ENCODE data around the gene HSD17B2.

HSD17B2 gene

GRCh38 chr16:82020051-82020450 lies 15.0 kb upstream of the HSD17B2 start:
- no peak for DNase-seq

DNA sequence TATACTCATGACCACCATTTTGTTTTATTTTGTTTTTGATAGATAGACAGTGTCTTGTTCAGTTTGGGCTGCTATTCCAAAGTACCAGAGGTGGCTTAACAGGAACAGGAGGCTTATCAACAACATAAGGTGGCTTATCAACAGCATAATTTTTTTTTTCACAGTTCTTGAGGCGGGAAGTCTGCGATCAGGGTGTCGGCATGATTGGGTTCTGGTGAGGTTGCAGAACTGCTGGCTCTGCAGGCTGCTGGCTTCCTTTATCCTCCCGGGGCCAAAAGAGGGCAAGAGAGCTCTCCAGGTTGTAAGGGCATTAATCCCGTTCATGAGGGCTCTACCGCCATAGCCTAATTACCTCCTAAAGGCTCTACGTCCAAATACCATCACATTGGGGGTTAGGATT lies 11.8 kb upstream of the HSD17B2 start:
- DNase-seq: no peak

GRCh38 chr16:82024316-82024715 lies 10.7 kb upstream of the HSD17B2 start:
- DNase-seq: no peak

- DNase-seq: no peak
Measured at GRCh38 chr16:82024883-82025282, 10.2 kb upstream of the HSD17B2 start.

GRCh38 chr16:82027629-82028064 lies 7.4 kb upstream of the HSD17B2 start:
- no peak for DNase-seq

DNA sequence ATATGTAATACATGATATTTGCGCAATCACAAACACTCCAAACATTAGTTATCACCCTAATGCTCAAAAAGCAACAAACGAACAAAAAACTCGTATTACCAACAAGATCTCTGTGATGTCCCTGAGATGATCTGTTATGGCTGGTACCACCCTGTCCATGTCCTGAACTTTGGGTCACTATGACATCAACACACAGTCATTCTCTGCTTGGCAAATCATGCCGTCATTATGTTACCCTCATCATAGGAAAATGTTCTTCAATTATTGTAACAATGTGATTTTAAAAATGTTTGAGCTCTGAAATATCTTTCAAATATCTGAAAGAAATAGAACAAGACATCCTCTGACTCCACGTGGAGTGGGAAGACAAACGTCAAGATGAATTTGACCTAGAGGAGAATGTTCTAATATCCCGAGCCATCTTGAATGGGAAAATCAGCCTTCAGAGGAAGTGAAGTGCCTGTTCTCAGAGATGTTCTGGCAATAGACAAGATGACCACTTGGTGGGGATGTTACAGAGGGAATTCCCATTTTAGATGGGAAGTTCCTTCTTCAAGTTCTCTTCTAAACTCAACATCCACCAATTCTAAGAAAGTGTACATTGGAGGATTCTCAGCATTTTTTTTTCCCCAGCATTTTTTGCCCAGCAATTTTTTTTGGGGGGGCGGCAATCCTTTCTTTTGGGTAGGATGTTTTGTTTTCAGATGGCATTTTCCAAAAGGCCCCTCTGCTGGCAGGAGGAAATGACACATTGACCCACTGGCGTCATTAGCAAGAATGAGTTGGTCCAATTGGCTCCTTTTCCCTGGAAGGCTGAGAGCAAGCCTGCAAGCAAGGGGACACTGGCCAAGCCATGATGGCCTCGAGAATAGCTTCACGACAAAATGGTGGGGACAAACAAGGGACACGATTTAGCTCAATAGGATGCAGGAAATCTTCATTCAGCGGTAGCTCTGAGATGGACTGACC lies 3.7 kb upstream of the HSD17B2 start:
- no peak for DNase-seq

- no peak for DNase-seq
Measured at GRCh38 chr16:82033006-82033405, 2.0 kb upstream of the HSD17B2 start.

DNA sequence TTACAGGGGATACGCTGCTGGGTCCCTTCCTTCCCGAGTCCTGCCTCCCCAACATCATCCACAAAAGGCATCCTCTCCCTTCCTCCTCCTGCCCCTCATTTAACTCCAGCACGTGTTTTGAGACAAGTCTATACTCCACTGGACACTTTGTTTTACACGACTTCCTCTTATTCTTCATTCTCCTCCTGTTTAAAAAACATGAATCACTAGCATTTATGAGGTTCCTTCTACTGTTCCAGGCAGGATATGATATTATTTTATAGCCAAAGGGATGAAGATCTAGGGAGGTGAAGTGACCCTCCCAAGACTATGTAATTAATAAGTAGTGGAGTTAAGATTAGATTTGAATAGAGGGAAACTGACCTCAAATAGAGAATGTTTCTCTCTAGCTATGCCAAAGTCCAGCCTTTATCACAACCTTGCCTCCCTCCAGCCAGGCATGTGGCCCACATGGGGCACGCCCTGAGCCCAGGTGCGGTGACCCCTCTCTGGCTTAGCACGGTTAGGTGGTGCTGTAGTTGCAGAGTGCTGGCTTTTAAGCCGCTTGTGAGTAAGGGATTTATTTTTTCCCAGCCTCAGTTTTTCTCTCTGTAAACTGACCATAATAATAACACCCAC lies 1.3 kb upstream of the HSD17B2 start:
- no peak for DNase-seq

DNA sequence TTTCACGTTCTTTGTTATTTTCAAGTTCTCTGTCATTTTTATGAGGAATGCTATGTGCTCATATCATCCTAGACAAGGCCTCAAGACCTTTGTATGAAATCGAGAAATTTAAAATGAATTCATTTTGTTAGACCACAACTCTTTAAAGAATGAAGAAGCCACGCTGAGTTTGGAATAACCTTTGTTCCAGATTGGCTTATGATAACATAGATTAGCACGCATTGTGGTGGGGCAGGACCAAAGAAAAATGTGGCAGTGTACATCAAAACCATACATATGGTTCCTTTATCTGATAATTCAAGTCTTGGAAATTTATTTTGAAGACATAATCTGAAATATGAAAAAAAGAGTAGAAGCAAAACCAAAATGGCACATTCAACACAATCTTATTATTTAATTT lies 2.2 kb downstream of the HSD17B2 start:
- no peak for DNase-seq

DNA sequence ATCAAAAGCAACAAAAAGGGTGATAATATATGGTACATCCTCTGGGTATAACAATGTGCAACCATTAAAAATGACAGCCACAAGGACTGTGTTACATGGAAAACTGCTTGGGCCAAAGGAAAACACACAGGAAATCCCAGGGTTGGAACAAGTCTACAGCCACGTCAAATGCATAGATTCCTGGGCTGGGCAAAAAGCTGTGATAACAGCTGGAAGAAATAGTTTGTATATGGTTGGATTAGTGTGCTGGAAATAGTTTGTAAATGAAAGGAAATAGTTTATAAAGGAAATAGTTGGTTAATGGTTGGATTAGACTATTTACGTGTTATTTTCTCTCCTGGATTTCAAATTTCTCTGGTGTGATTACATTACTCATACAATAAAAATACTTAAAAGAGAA lies 2.6 kb downstream of the HSD17B2 start:
- no peak for DNase-seq

DNA sequence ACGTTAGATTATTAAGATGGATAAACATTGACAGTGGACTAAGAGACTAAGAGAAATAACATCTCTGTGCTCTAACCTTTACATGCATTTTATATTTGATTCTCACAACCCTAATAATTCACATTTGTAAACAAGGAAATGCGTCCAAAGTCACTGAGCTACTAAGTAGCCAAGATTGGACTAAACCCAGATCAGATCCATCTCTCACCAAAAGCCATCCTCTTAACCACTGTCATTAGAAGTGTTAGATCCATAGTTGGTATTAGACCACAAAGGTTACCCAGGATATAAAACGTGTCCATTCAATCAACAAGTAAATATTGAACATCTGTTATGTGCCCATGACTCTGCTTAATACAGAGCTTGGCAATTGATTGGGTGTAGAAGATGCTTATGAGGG lies 5.2 kb downstream of the HSD17B2 start:
- DNase-seq: no peak

GRCh38 chr16:82041542-82041941 lies 6.5 kb downstream of the HSD17B2 start:
- DNase-seq: no peak

DNA sequence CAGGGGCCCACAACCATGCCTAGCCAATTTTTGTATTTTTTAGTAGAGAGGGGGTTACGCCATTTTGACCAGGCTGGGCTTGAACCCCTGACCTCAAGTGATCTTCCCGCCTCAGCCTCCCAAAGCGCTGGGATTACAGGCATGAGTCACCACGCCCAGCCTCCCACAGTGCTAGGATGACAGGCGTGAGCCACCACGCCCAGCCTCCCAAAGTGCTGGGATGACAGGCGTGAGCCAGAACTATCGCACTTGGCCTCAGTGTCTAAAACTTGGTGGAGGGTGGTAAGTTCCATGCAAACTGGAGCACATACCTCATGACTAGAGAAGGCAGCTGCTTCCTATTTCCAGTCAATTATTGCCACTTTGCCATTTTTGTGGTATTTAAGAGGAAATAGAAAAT lies 7.1 kb downstream of the HSD17B2 start:
- no peak for DNase-seq

DNA sequence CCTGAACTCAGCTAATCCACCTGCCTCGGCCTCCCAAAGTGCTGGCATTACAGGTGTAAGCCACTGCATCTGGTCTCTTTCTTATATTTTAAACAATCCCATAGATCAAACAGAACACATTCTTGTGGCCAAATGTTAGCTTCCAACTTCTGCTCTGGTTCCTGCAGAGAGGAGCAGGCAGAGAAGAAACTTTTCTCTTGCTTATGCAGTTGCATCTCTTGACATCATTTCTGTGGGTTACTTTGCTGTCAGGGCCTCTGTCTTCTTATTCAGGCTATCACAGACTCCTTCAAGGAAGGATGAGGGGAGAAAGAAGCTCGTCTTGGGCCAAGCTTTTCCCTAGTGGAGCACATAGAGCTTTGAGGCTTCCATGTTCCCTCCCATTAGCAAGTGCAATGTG lies 7.8 kb downstream of the HSD17B2 start:
- no peak for DNase-seq

DNA sequence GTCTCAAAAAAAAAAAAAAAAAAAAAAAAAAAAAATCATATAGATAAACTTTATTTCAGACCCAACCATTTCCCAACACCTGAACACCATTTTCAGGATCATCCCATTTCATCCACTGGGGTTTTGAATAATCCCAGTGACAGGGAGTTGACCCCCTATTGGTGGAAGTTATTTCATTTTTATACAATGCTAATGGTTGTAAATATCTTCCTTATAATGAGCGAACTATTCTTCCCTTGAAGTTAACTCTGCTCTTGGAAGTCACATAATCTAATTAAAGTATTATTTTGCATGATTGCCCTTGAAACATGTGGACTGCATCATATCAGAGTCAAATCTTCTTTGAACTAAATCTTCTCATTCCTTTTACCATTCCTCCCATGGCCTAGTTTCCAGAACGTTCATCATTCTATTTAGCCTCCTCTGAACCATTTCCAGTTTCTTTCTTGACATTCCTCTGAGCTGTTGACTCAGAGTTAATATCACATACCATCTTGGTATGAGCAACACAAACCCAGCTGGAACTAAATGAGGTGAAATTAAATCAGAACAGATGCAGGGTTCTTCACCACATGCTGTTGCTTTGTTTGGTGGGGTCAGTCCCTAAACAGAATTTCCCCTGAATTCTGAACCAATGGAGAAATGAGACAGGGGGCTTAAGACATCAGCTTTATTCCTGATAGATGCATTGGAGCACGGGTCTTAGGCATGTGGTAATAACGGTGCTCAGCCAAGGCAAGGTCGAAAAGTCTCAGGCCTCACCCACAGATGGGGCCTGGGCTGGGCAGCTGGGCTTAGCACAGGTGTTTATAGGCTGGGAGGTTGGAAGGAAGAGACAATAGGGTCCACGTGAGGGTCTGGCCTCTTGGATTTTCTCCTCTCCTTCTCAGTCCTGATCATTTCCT lies 8.9 kb downstream of the HSD17B2 start:
- no peak for DNase-seq

DNA sequence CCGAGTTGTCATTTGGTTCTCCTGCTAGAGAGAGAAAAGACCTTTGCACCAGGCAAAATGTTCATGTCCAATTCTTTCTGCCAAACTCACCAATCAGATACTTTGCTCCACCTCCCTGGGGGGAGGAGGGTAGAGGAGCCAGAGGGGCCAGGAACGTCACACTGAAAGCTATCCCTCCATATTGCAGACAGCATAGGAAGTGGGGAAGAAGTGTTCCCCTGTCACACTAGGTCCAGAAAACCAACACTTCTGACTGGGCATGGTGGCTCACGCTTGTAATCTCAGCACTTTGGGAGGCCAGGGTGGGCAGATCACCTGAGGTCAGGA lies 9.5 kb downstream of the HSD17B2 start:
- no peak for DNase-seq

DNA sequence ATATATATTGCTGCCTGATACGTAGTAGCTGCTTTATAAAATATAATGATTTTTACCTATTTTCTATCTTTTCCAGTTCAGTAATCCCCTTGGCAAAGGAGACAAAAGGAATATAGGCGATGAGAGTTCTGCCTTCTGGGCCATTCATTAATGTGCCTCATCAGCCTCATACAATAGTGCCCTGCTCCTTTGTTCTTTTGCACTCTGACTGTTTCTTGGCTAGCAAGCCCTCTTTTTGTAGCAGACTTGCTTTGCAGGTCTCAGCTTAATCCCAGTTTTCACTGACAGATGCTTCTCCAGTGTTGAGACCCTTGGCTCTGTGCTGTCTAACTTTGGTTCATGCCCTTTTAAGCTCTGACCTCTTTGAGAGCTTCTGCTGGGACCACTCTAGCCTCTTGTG lies 10.4 kb downstream of the HSD17B2 start:
- DNase-seq: no peak

DNA sequence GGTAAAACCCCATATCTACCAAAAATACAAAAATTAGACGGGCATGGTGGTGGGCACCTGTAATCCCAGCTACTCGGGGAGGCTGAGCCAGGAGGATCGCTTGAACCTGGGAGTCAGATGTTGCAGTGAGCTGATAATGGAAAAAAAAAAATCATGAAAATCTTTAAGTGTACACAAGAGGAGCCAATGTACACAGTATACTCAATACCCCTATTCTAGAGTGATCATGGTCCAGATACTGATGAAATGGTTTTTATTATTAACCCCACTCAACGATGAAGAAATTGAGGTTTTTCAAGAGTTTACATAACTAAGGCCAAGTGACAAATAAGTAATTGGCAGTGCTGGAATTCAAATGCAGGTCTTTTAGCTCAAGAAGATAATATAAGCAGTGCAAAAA lies 11.5 kb downstream of the HSD17B2 start:
- no peak for DNase-seq

DNA sequence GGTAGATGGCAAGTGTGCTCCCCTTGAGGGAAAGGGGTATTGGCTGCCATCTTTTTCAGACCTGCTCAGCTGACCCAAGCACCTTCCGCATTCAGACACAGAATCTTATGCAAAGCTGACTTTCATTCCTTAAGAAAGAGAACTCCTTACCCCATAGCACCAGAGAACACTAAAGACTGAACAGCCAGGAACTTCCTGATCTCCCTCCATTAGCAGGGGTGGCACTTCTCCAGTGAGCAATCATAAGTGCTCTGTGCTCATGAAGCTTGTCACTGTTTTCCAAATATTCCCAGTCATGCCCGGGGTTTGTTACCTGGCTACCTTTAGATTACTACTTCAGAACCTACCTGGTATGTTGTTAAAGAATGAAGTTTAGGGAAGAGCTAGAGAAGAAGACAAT lies 11.9 kb downstream of the HSD17B2 start:
- DNase-seq: no peak

GRCh38 chr16:82047374-82047773 lies 12.3 kb downstream of the HSD17B2 start:
- DNase-seq: no peak

DNA sequence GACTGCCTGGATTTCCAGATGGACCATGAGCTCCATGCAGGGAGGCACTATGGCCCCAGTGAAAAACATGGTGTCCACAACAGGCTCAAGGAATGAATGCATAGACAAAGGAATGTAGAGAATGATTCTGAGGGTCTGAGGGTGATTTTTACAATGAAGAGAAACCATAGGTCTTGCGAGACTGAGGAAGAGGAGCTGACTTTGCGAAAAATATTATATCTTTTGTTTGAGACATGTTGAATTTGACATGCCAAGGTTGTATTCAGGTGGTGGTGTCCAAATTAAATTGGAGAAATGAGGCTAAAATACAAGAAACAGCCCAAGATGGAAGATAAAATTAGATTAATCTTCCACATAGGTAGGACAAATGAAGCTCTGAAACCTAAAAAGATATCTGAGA lies 12.7 kb downstream of the HSD17B2 start:
- DNase-seq: no peak

GRCh38 chr16:82049484-82049883 lies 14.4 kb downstream of the HSD17B2 start:
- DNase-seq: no peak

DNA sequence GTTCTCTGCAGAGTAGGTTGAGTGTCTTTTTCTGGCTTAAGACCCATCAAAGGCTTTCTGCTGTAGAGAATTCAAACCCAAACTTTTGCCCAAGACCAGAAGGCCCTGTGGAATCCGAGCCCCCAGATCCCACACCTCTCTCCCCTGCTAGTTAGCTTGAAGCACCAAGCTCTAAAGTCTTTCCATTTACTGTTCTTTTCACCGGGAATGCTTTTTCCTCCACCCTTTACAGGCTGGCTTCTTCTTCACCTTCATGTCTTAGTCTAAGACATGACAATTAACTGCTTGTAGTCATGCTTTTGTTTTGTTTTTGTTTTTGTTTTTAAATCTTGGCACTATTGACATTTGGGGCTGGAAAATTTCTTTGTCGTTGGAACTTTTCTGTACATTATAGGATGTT lies 15.5 kb downstream of the HSD17B2 start:
- DNase-seq: no peak
